Neuronal stem cell (in vitro differentiated cells): ENCODE data around the gene ABLIM3.

Experiments used
- DNase-seq: peaks from one replicate; pipeline ENCODE4 v3.0.0-alpha.2; 2013; ENCODE audit warnings: low spot score
- H2AFZ ChIP-seq: one replicate; pipeline ENCODE4 v1.6.1; 2013; ENCODE audit warnings: mild to moderate bottlenecking, low read length, inconsistent platforms
- H2AK5ac ChIP-seq: 2 replicates; pipeline ENCODE4 v1.6.1; 2013; ENCODE audit warnings: low read depth, mild to moderate bottlenecking, inconsistent platforms, low read length, moderate library complexity, mixed read lengths
- H2BK120ac ChIP-seq: 2 replicates; pipeline ENCODE4 v1.6.1; 2013; ENCODE audit warnings: low read depth, mild to moderate bottlenecking, inconsistent platforms, low read length, moderate library complexity, mixed read lengths
- H2BK12ac ChIP-seq: one replicate; pipeline ENCODE4 v1.6.1; 2013; ENCODE audit warnings: low read length, inconsistent platforms
- H2BK15ac ChIP-seq: 2 replicates; pipeline ENCODE4 v1.6.1; 2013; ENCODE audit warnings: mild to moderate bottlenecking, low read length, inconsistent platforms, mixed read lengths
- H2BK5ac ChIP-seq: one replicate; pipeline ENCODE4 v1.6.1; 2013; ENCODE audit warnings: inconsistent platforms, mild to moderate bottlenecking, low read length, moderate library complexity
- H3K14ac ChIP-seq: one replicate; pipeline ENCODE4 v1.6.1; 2013; ENCODE audit warnings: low read length, inconsistent platforms
- H3K18ac ChIP-seq: 2 replicates; pipeline ENCODE4 v1.6.1; 2013; ENCODE audit warnings: low read length, inconsistent platforms
- H3K23ac ChIP-seq: 2 replicates; pipeline ENCODE4 v1.6.1; 2013; ENCODE audit warnings: low read depth, mild to moderate bottlenecking, mixed read lengths, low read length, inconsistent platforms; ENCODE audit not compliant: poor library complexity
- H3K27ac ChIP-seq: replicated peaks from 3 replicates; pipeline ENCODE4 v1.5.1; 2013; ENCODE audit warnings: low read length, inconsistent platforms
- H3K27me3 ChIP-seq, 3 experiments: 2 replicates each; pipeline ENCODE4 v1.6.1; 2013; ENCODE audit warnings: low read length in 3 of 3, mild to moderate bottlenecking in 2 of 3, inconsistent platforms in 1 of 3, low read depth in 1 of 3, mixed read lengths in 1 of 3, moderate library complexity in 1 of 3; ENCODE audit not compliant: control insufficient read depth in 3 of 3, insufficient read depth in 3 of 3
- H3K36me3 ChIP-seq, 2 donors: replicated peaks in 1 of 2; 2 replicates each; pipeline ENCODE4 v1.6.1; 2013; ENCODE audit warnings: low read length in 2 of 2; ENCODE audit not compliant: control insufficient read depth in 2 of 2, insufficient read depth in 2 of 2
- H3K4ac ChIP-seq: 2 replicates; pipeline ENCODE4 v1.6.1; 2013; ENCODE audit warnings: inconsistent platforms, mild to moderate bottlenecking, low read length, moderate library complexity
- H3K4me1 ChIP-seq, 2 donors: 1 replicate in 1 of 2; 2 replicates in 1 of 2; pipeline ENCODE4 v1.6.1; 2013; ENCODE audit warnings: low read length in 2 of 2, low read depth in 1 of 2; ENCODE audit not compliant: control insufficient read depth in 2 of 2, insufficient read depth in 1 of 2
- H3K4me2 ChIP-seq: one replicate; pipeline ENCODE4 v1.6.1; 2013; ENCODE audit warnings: mild to moderate bottlenecking, low read length, inconsistent platforms; ENCODE audit not compliant: insufficient read depth, poor library complexity, severe bottlenecking
- H3K4me3 ChIP-seq, 2 donors: 2 replicates each; pipeline ENCODE4 v1.5.1; 2013; ENCODE audit warnings: low read length in 2 of 2, mild to moderate bottlenecking in 2 of 2, inconsistent platforms in 1 of 2, moderate library complexity in 1 of 2
- H3K79me1 ChIP-seq: one replicate; pipeline ENCODE4 v1.6.1; 2013; ENCODE audit warnings: low read depth, mild to moderate bottlenecking, inconsistent platforms, low read length, moderate library complexity
- H3K9ac ChIP-seq: one replicate; pipeline ENCODE4 v1.6.1; 2013; ENCODE audit warnings: mild to moderate bottlenecking, low read depth, low read length, inconsistent platforms; ENCODE audit not compliant: poor library complexity
- H3K9me3 ChIP-seq, 2 donors: replicated peaks in 1 of 2; 2 replicates each; pipeline versions ENCODE3 to v1.6.1; 2013; ENCODE audit warnings: low read length in 2 of 2, mild to moderate bottlenecking in 2 of 2, inconsistent platforms in 1 of 2, low read depth in 1 of 2, mixed read lengths in 1 of 2, moderate library complexity in 1 of 2; ENCODE audit not compliant: control insufficient read depth in 2 of 2, insufficient read depth in 1 of 2
- H4K8ac ChIP-seq: one replicate; pipeline ENCODE4 v1.6.1; 2013; ENCODE audit warnings: low read depth, mild to moderate bottlenecking, inconsistent platforms, low read length, moderate library complexity
- H4K91ac ChIP-seq: one replicate; pipeline ENCODE4 v1.6.1; 2013; ENCODE audit warnings: low read length, low read depth, mild to moderate bottlenecking, inconsistent platforms; ENCODE audit not compliant: poor library complexity
- WGBS, 2 donors: extraction: QIAGEN DNeasy Blood & Tissue Kit; methylation state at CpG; one replicate each; pipeline ENCODE4 v1.1.7; 2013; ENCODE audit warnings: missing lambda C conversion rate in 2 of 2, mixed read lengths in 1 of 2; ENCODE audit not compliant: insufficient read length in 2 of 2, insufficient replicate concordance in 1 of 2; ENCODE audit errors: extremely low coverage in 2 of 2; 5-methylcytosine and 5-hydroxymethylcytosine counted together

The ABLIM3 gene

DNA sequence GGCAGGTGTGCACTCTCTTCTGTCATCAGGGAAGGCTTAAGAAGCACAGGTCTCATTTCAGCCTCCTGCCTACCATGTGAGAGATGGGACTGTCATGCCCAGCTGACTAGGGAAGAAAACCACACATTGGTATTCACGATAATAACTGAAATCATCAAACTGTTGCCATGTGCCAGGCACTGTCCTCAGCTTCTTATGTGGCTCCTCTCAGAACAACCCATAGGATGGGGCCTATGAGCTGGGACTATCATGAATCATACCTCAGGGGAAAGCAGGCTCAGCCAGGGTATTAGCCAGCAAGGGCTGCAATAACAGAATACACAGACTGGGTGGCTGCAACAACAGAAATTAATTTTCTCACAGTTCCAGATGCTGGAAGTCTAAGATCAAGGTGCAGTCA lies 133.6 kb downstream of the ABLIM3 start:
- Histone ChIP-seq H3K27ac (no peak overlapping the region), H3K14ac (no peak overlapping the region), H2BK12ac (no peak overlapping the region), H4K91ac (no peak overlapping the region), H2BK120ac (no peak overlapping the region), H3K9me3 (no peaks in the 10 kb centered on the region), H2AFZ (no peak overlapping the region), H3K4me2 (no peak overlapping the region), H3K9ac (no peak overlapping the region), H2BK5ac (no peak overlapping the region), H3K4me1 (peaks cover 3% of the 10 kb centered on the region in 2 donors), H3K4me3 (no peak overlapping the region), H3K23ac (no peak overlapping the region), H3K79me1 (no peaks in the 10 kb centered on the region), H4K8ac (no peak overlapping the region), H2AK5ac (no peak overlapping the region), H3K36me3 (no peaks in the 10 kb centered on the region), H3K4ac (no peak overlapping the region), H3K27me3 (peaks cover 7 to 67% (median 31%) of the 10 kb centered on the region in 3 experiments), H3K18ac (no peak overlapping the region), H2BK15ac (no peak overlapping the region)
- no CpG with 5 or more reads among the region's 1 CpG for WGBS, 2 donors
- no peak for DNase-seq

GRCh38 chr5:149277801-149278200 lies 136.5 kb downstream of the ABLIM3 start:
- H4K91ac ChIP-seq: no peak overlapping the region
- no peak overlapping the region for H2BK12ac ChIP-seq
- no peaks in the 10 kb centered on the region for H3K36me3 ChIP-seq
- no peak overlapping the region for H3K9ac ChIP-seq
- H2BK5ac ChIP-seq: no peak overlapping the region
- H3K14ac ChIP-seq: no peak overlapping the region
- no peak overlapping the region for H3K23ac ChIP-seq
- H2AK5ac ChIP-seq: no peak overlapping the region
- H3K27me3 ChIP-seq: peaks cover 0 to 49% (median 11%) of the 10 kb centered on the region in 3 experiments
- WGBS, 2 donors: no CpG with 5 or more reads among the region's 4 CpGs
- no peak overlapping the region for H3K18ac ChIP-seq
- no peak overlapping the region for H2BK15ac ChIP-seq
- H3K4me2 ChIP-seq: no peak overlapping the region
- H3K4me3 ChIP-seq: no peak overlapping the region
- DNase-seq: no peak
- no peak overlapping the region for H2BK120ac ChIP-seq
- H3K79me1 ChIP-seq: no peaks in the 10 kb centered on the region
- no peak overlapping the region for H4K8ac ChIP-seq
- H3K27ac ChIP-seq: no peak overlapping the region
- H3K4ac ChIP-seq: no peak overlapping the region
- no peaks in the 10 kb centered on the region for H3K4me1 ChIP-seq
- no peak overlapping the region for H2AFZ ChIP-seq
- no peaks in the 10 kb centered on the region for H3K9me3 ChIP-seq

DNA sequence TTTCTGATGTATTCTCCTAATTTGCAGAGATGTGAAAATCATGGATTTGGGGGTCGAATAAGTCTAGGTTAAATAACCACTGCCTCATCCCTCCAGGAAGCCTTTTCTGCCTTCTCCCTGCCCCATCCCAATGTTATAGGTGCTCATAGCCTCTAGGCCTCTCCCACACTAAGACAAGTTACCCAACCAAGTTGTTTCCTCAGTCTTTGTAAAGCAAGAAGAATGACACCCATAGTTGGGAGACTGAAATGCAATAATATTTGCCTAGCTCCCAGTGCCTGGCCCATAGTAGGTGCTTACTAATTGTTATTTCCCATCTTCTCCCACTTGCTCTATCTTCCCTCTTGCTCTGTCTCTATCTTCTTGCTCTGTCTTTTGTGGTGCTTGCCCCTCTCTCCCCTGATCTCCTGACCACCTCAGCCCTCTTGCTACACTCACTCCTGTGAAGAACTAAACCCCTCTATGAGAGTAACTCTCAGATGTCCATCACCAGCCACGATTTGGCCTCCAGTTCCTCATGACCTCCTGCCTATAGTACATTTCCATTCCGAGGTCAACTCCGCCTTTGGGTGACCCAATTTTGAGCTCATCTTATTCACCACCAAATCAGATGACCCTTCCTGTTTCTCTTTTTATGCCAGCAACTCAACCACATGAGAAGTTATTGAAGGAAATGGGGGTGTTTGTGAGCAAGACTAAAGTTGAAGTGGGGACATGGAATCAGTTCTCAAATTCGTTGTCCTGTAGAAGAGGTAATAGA lies 137.3 kb downstream of the ABLIM3 start:
- no peak overlapping the region for H4K91ac ChIP-seq
- no peak overlapping the region for H3K4me3 ChIP-seq
- no peak overlapping the region for H3K14ac ChIP-seq
- peaks cover 0 to 41% (median 3%) of the 10 kb centered on the region in 3 experiments for H3K27me3 ChIP-seq
- H3K79me1 ChIP-seq: no peaks in the 10 kb centered on the region
- no peak overlapping the region for H2BK120ac ChIP-seq
- H2AFZ ChIP-seq: no peak overlapping the region
- no peak overlapping the region for H2AK5ac ChIP-seq
- no peak overlapping the region for H3K4ac ChIP-seq
- no peak overlapping the region for H3K23ac ChIP-seq
- no peak overlapping the region for H2BK5ac ChIP-seq
- H3K4me2 ChIP-seq: no peak overlapping the region
- H3K4me1 ChIP-seq: no peaks in the 10 kb centered on the region
- DNase-seq: no peak
- H3K9ac ChIP-seq: no peak overlapping the region
- H3K27ac ChIP-seq: no peak overlapping the region
- no peak overlapping the region for H2BK12ac ChIP-seq
- no peak overlapping the region for H2BK15ac ChIP-seq
- H3K18ac ChIP-seq: no peak overlapping the region
- no peak overlapping the region for H4K8ac ChIP-seq
- no peaks in the 10 kb centered on the region for H3K9me3 ChIP-seq
- no peaks in the 10 kb centered on the region for H3K36me3 ChIP-seq
- no CpG with 5 or more reads among the region's 5 CpGs for WGBS, 2 donors

DNA sequence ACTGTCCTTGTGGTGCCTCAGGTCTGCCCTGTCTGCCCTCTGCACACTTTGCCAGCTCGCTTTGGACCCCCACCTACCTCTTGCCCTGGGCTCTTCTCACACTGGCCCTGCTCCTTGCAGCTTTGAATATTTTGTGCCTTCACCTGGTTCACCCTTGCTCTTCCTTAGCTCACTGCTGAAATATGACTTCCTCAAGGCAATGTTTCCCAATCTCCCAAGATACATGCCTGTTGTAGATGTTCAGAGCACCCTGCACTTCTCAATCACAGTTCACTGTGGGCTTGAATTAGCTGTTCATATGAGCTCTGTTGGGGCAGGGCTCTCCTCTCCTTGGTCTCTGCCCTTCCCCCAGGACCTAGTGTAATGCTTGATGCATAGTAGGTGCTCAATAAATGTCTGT lies 138.4 kb downstream of the ABLIM3 start:
- H3K9me3 ChIP-seq: no peaks in the 10 kb centered on the region
- no peak overlapping the region for H3K23ac ChIP-seq

More for the DNA sequence above, 138.4 kb downstream of the ABLIM3 start:
- no peak overlapping the region for H2AK5ac ChIP-seq
- H4K91ac ChIP-seq: no peak overlapping the region
- no peak overlapping the region for H3K14ac ChIP-seq
- H2BK12ac ChIP-seq: no peak overlapping the region
- no peak overlapping the region for H2BK5ac ChIP-seq
- no peaks in the 10 kb centered on the region for H3K79me1 ChIP-seq
- H2BK15ac ChIP-seq: no peak overlapping the region
- H3K4me2 ChIP-seq: no peak overlapping the region
- H3K36me3 ChIP-seq: no peaks in the 10 kb centered on the region
- H2AFZ ChIP-seq: no peak overlapping the region
- H4K8ac ChIP-seq: no peak overlapping the region
- peaks cover 0 to 33% (median 0%) of the 10 kb centered on the region in 3 experiments for H3K27me3 ChIP-seq
- no CpG with 5 or more reads among the region's 1 CpG for WGBS, 2 donors
- H3K18ac ChIP-seq: no peak overlapping the region
- H3K4me3 ChIP-seq: no peak overlapping the region
- no peak overlapping the region for H2BK120ac ChIP-seq
- no peak for DNase-seq
- H3K27ac ChIP-seq: no peak overlapping the region
- H3K9ac ChIP-seq: no peak overlapping the region
- no peaks in the 10 kb centered on the region for H3K4me1 ChIP-seq
- no peak overlapping the region for H3K4ac ChIP-seq
